IMR-90 (cell line): Measurements from ENCODE around the gene MAMDC4. TPM values are rescaled to one million over a fixed set of nuclear protein-coding genes. Genes with fewer than 3 reads are reported as not detected.

Experiments used
- ATAC-seq: fragments of 200-7000 bp; cut with Tn5 transposase; 2 replicates; pipeline ENCODE4 v1.9.1; 2020; ENCODE audit warnings: low read depth, mild to moderate bottlenecking, moderate library complexity
- BruUV-seq: library from RNA; stranded (reverse); fragments of 400-500 nt; replicated peaks from 2 replicates; lab custom pipeline; 2021; lab: Mats Ljungman, UMichigan
- CTCF ChIA-PET: fragments of 300-600 bp; formaldehyde crosslinking; extraction: SDS; loops from one replicate; lab custom pipeline; 2021; ENCODE audit warnings: antibody characterized with exemption; lab: Yijun Ruan, JAX
- POLR2A ChIA-PET: fragments of 300-600 bp; sonication (Branson Sonifier 250); formaldehyde crosslinking; loops from one replicate; lab custom pipeline; 2022; ENCODE audit warnings: antibody characterized with exemption; ENCODE audit not compliant: unreplicated experiment; lab: Charles Lee
- DNase-seq: peaks from one replicate; pipeline ENCODE4 v3.0.0; 2013
- H2AFZ ChIP-seq: replicated peaks from 2 replicates; pipeline ENCODE3; 2013; ENCODE audit warnings: low read length, mild to moderate bottlenecking; ENCODE audit not compliant: poor library complexity
- H2AK5ac ChIP-seq: 2 replicates; pipeline ENCODE4 v1.6.1; 2013; ENCODE audit warnings: low read depth, low read length, inconsistent platforms
- H2AK9ac ChIP-seq: replicated peaks from 2 replicates; pipeline ENCODE3; 2013; ENCODE audit warnings: mild to moderate bottlenecking, low read depth, low read length, moderate library complexity; ENCODE audit not compliant: poor library complexity
- H2BK120ac ChIP-seq: 2 replicates; pipeline ENCODE4 v1.6.1; 2013; ENCODE audit warnings: low read depth, low read length, inconsistent platforms
- H2BK15ac ChIP-seq: 3 replicates; pipeline ENCODE4 v1.6.1; 2013; ENCODE audit warnings: low read depth, low read length, inconsistent platforms
- H2BK20ac ChIP-seq: 2 replicates; pipeline ENCODE4 v1.6.1; 2013; ENCODE audit warnings: low read depth, mild to moderate bottlenecking, inconsistent platforms, low read length, moderate library complexity
- H2BK5ac ChIP-seq: 2 replicates; pipeline ENCODE4 v1.6.1; 2013; ENCODE audit warnings: mild to moderate bottlenecking, low read depth, low read length, inconsistent platforms; ENCODE audit not compliant: poor library complexity, severe bottlenecking
- H3K14ac ChIP-seq: replicated peaks from 2 replicates; pipeline ENCODE4 v1.6.1; 2013; ENCODE audit warnings: low read depth, low read length, inconsistent platforms
- H3K18ac ChIP-seq: 2 replicates; pipeline ENCODE4 v1.6.1; 2013; ENCODE audit warnings: low read depth, low read length, control low read depth
- H3K23ac ChIP-seq: 2 replicates; pipeline ENCODE4 v1.6.1; 2013; ENCODE audit warnings: low read depth, low read length, inconsistent platforms
- H3K27ac ChIP-seq: 2 replicates; pipeline ENCODE4 v1.5.1; 2013; ENCODE audit warnings: mild to moderate bottlenecking, control low read depth, low read length; ENCODE audit not compliant: insufficient read depth
- H3K27me3 ChIP-seq: 2 replicates; pipeline ENCODE4 v1.6.1; 2013; ENCODE audit warnings: low read length; ENCODE audit not compliant: control insufficient read depth, insufficient read depth
- H3K36me3 ChIP-seq: 2 replicates; pipeline ENCODE4 v1.6.1; 2013; ENCODE audit warnings: low read length, mixed read lengths; ENCODE audit not compliant: control insufficient read depth, insufficient read depth
- H3K4ac ChIP-seq: 2 replicates; pipeline ENCODE4 v1.6.1; 2013; ENCODE audit warnings: low read depth, low read length, inconsistent platforms
- H3K4me1 ChIP-seq: 2 replicates; pipeline ENCODE4 v1.6.1; 2013; ENCODE audit warnings: low read length, mixed read lengths; ENCODE audit not compliant: control insufficient read depth, insufficient read depth
- H3K4me2 ChIP-seq: 2 replicates; pipeline ENCODE4 v1.6.1; 2013; ENCODE audit warnings: low read depth, mild to moderate bottlenecking, control low read depth, low read length, moderate library complexity
- H3K4me3 ChIP-seq: 2 replicates; pipeline ENCODE4 v1.5.1; 2013; ENCODE audit warnings: low read depth, mild to moderate bottlenecking, control low read depth, low read length, moderate library complexity; ENCODE audit not compliant: insufficient read depth
- H3K56ac ChIP-seq: 2 replicates; pipeline ENCODE4 v1.6.1; 2013; ENCODE audit warnings: low read length, inconsistent platforms; ENCODE audit not compliant: insufficient read depth; ENCODE audit errors: extremely low read depth
- H3K79me1 ChIP-seq, 2 experiments: 2 replicates each; pipeline ENCODE4 v1.6.1; 2013; ENCODE audit warnings: low read length in 2 of 2, inconsistent platforms in 1 of 2, low read depth in 1 of 2
- H3K9ac ChIP-seq: 2 replicates; pipeline ENCODE4 v1.6.1; 2013; ENCODE audit warnings: low read depth, low read length, control low read depth
- H3K9me1 ChIP-seq: 2 replicates; pipeline ENCODE4 v1.6.1; 2013; ENCODE audit warnings: low read length, inconsistent platforms; ENCODE audit not compliant: insufficient read depth
- H3K9me3 ChIP-seq: 2 replicates; pipeline ENCODE4 v1.6.1; 2013; ENCODE audit warnings: low read length; ENCODE audit not compliant: control insufficient read depth, insufficient read depth
- H4K20me1 ChIP-seq: 2 replicates; pipeline ENCODE4 v1.6.1; 2013; ENCODE audit warnings: low read length, inconsistent platforms; ENCODE audit not compliant: insufficient read depth
- H4K5ac ChIP-seq: 2 replicates; pipeline ENCODE4 v1.6.1; 2013; ENCODE audit warnings: mild to moderate bottlenecking, low read depth, low read length, control low read depth
- H4K8ac ChIP-seq, 2 experiments: 2 replicates each; pipeline ENCODE4 v1.6.1; 2013; ENCODE audit warnings: low read depth in 2 of 2, low read length in 2 of 2, control low read depth in 1 of 2, inconsistent platforms in 1 of 2
- H4K91ac ChIP-seq: 2 replicates; pipeline ENCODE4 v1.6.1; 2013; ENCODE audit warnings: low read depth, low read length, inconsistent platforms; ENCODE audit not compliant: insufficient read depth
- CHD1 ChIP-seq: IDR thresholded peaks from 2 replicates; pipeline ENCODE4 v1.6.1; 2012; ENCODE audit warnings: low read depth, low read length, improper control_type of control experiment
- CTCF ChIP-seq: conservative IDR thresholded peaks from 2 replicates; pipeline ENCODE4 v1.5.1; 2012; ENCODE audit warnings: mild to moderate bottlenecking, low read depth, low read length, improper control_type of control experiment
- ELK1 ChIP-seq: fragments of 150-350 bp; IDR thresholded peaks from 2 replicates; pipeline ENCODE4 v1.6.1; 2016; ENCODE audit warnings: low read depth, mild to moderate bottlenecking, low read length, moderate library complexity, borderline replicate concordance
- FOS ChIP-seq: fragments of 150-350 bp; IDR thresholded peaks from 2 replicates; pipeline ENCODE4 v1.6.1; 2016; ENCODE audit warnings: low read depth, low read length
- MAFK ChIP-seq: IDR thresholded peaks from 2 replicates; pipeline ENCODE4 v1.6.1; 2012; ENCODE audit warnings: low read depth, low read length, improper control_type of control experiment
- MAZ ChIP-seq: IDR thresholded peaks from 2 replicates; pipeline ENCODE4 v1.6.1; 2012; ENCODE audit warnings: low read depth, mild to moderate bottlenecking, low read length, improper control_type of control experiment, moderate library complexity, borderline replicate concordance
- POLR2A ChIP-seq: IDR thresholded peaks from 2 replicates; pipeline ENCODE4 v1.6.1; 2012; ENCODE audit warnings: mild to moderate bottlenecking, low read depth, low read length
- RCOR1 ChIP-seq: IDR thresholded peaks from 2 replicates; pipeline ENCODE4 v1.6.1; 2012; ENCODE audit warnings: mild to moderate bottlenecking, low read length, improper control_type of control experiment; ENCODE audit not compliant: insufficient replicate concordance
- USF2 ChIP-seq: fragments of 150-350 bp; IDR thresholded peaks from 2 replicates; pipeline ENCODE4 v1.6.1; 2017; ENCODE audit warnings: mild to moderate bottlenecking, antibody characterized with exemption, low read length, low read depth
- WGBS, 2 experiments: methylation state at CpG; one replicate each; pipeline versions ENCODE4 v1.1.5 to v1.1.7; 2013; ENCODE audit warnings: missing lambda C conversion rate in 2 of 2; ENCODE audit not compliant: insufficient read length in 1 of 2; ENCODE audit errors: extremely low coverage in 2 of 2; 5-methylcytosine and 5-hydroxymethylcytosine counted together
- dilution Hi-C: fragments of 300-500 bp; cut with HindIII; formaldehyde crosslinking; loops from one replicate; pipeline ENCODE4 v1.14.3; 2018; ENCODE audit warnings: low sequenced_read_pairs; ENCODE audit not compliant: unreplicated experiment
- in situ Hi-C: fragments of 300-500 bp; cut with MboI; formaldehyde crosslinking; loops from 3 replicates; pipeline ENCODE4 v1.14.3; 2019; ENCODE audit warnings: low sequenced_read_pairs, inconsistent platforms, mixed read lengths
- intact Hi-C: fragments of 100-400 bp; cut with micrococcal nuclease; formaldehyde crosslinking; loops from 2 replicates; pipeline ENCODE4 v1.10.0; 2022
- polyA plus RNA-seq, 3 experiments: library from polyadenylated mRNA; depleted of rRNA; stranded (reverse); fragments of >200 nt; gene quantifications; 2 replicates each; pipeline ENCODE4 v1.2.3, GENCODE V29; 2012; ENCODE audit warnings: low replicate concordance in 1 of 3
- total RNA-seq: library from RNA; depleted of rRNA; stranded (reverse); fragments of >200 nt; gene quantifications from 2 replicates; pipeline ENCODE4 v1.2.3, GENCODE V29; 2012

Gene MAMDC4
- total and polyA plus RNA-seq, 2 of the 4 experiments (the other 2 are of a cell fraction), result 0.18 to 3.5 TPM

- TF ChIP-seq USF2, result no peak
Observed at GRCh38 chr9:136806631-136807201, 45.4 kb upstream of the MAMDC4 start (continued).

GRCh38 chr9:136807281-136808074 lies 44.7 kb upstream of the MAMDC4 start, which contains the start of gene RABL6:
RABL6 (plus strand) TSS chr9:136807948; CDS start chr9:136808197, 249 bp downstream.
- H3K23ac ChIP-seq, result peak within 1 kb of the TSS; percentile 70
- H3K56ac ChIP-seq, result peak within 1 kb of the TSS; percentile 52
- peak within 1 kb of the TSS; percentile 17; the same call in 1 of the 2 replicates for H3K18ac ChIP-seq
- peaks cover 15% of the 10 kb centered on the region; the same call in 1 of the 2 replicates for H4K20me1 ChIP-seq
- H2AFZ ChIP-seq, result peak within 1 kb of the TSS; percentile 99
- H3K36me3 ChIP-seq, result peaks cover 4% of the 10 kb centered on the region
- H2BK5ac ChIP-seq, result peak within 1 kb of the TSS; percentile 67
- DNase-seq (peak; percentile 55), ATAC-seq (peak; percentile 90)
- peak within 1 kb of the TSS; percentile 94 for H3K14ac ChIP-seq
- CTCF ChIA-PET, result no interaction called here
- H2BK120ac ChIP-seq, result peak within 1 kb of the TSS; percentile 43; the same call in 1 of the 2 replicates
- H4K91ac ChIP-seq, result peak within 1 kb of the TSS; percentile 70
- peaks cover 13% of the 10 kb centered on the region for H3K4me1 ChIP-seq
- no peak within 1 kb of the TSS for H2BK20ac ChIP-seq
- H3K27me3 ChIP-seq, result peaks cover 1% of the 10 kb centered on the region; the same call in 1 of the 2 replicates
- H4K8ac ChIP-seq, result peak within 1 kb of the TSS; percentile 22 to 94; a peak in 3 of 4 replicates
- H4K5ac ChIP-seq, result peak within 1 kb of the TSS; percentile 44
- peaks cover 25 to 45% of the 10 kb centered on the region in 2 experiments for H3K79me1 ChIP-seq
- no TSS peak for BruUV-seq
- no peaks in the 10 kb centered on the region for H3K9me1 ChIP-seq
- H3K9ac ChIP-seq, result peak within 1 kb of the TSS; percentile 85
- H3K27ac ChIP-seq, result peak within 1 kb of the TSS; percentile 86
- peak within 1 kb of the TSS; percentile 90 for H3K4me2 ChIP-seq
- peak within 1 kb of the TSS; percentile 97 for H2AK9ac ChIP-seq
- H2BK15ac ChIP-seq, result no peak within 1 kb of the TSS
- H3K4me3 ChIP-seq, result peak within 1 kb of the TSS; percentile 75
- no peaks in the 10 kb centered on the region for H3K9me3 ChIP-seq
- peak within 1 kb of the TSS; percentile 56 for H2AK5ac ChIP-seq
- in situ Hi-C loops (no loop called here), dilution Hi-C loops (no loop called here), intact Hi-C loops (no loop called here)
- WGBS, 2 experiments, result 1% methylated on average over 68 of the region's 96 CpGs; no CpG with 5 or more reads in 1 of the 2 experiments
- H3K4ac ChIP-seq, result peak within 1 kb of the TSS; percentile 89
- POLR2A ChIA-PET, result no interaction called here
- no peak for TF ChIP-seq MAFK
- TF ChIP-seq POLR2A, result peak; percentile 68
- no peak for TF ChIP-seq FOS
- no peak for TF ChIP-seq RCOR1
- TF ChIP-seq ELK1, result no peak
- no peak for TF ChIP-seq CHD1
- TF ChIP-seq USF2, result no peak
- TF ChIP-seq MAZ, result peak; percentile 95
- TF ChIP-seq CTCF, result no peak
